Measurements from ENCODE around the gene INSYN1.
"Not testable (repeated sequence)": the region's sequence is repeated elsewhere in the genome, so short reads cannot be mapped to it uniquely, and the experiment has no call there.

Gene INSYN1

GRCh38 chr15:73710321-73710720 lies 42.8 kb downstream of the INSYN1 start:
- DNase-seq: no peak

- no peak for DNase-seq
Measured at GRCh38 chr15:73709686-73710085, 43.5 kb downstream of the INSYN1 start.

- DNase-seq: no peak
Measured at GRCh38 chr15:73709241-73709640, 43.9 kb downstream of the INSYN1 start.

- DNase-seq: no peak
Measured at GRCh38 chr15:73708691-73709090, 44.5 kb downstream of the INSYN1 start.

- DNase-seq: peak; percentile 58
Measured at GRCh38 chr15:73704869-73705645, 48.1 kb downstream of the INSYN1 start.

- DNase-seq: not testable (repeated sequence)
Measured at GRCh38 chr15:73704142-73704868, 48.8 kb downstream of the INSYN1 start.

GRCh38 chr15:73703601-73704000 lies 49.5 kb downstream of the INSYN1 start:
- not testable (repeated sequence) for DNase-seq

GRCh38 chr15:73702311-73703239 lies 50.6 kb downstream of the INSYN1 start:
- not testable (repeated sequence) for DNase-seq

GRCh38 chr15:73700041-73700842 lies 52.9 kb downstream of the INSYN1 start:
- DNase-seq: peak; percentile 78

GRCh38 chr15:73699249-73700040 lies 53.7 kb downstream of the INSYN1 start:
- DNase-seq: no peak

GRCh38 chr15:73697033-73697467 lies 56.1 kb downstream of the INSYN1 start:
- DNase-seq: peak; percentile 75

GRCh38 chr15:73696641-73697001 lies 56.5 kb downstream of the INSYN1 start:
- no peak for DNase-seq

GRCh38 chr15:73695773-73696640 lies 57.1 kb downstream of the INSYN1 start:
- no peak for DNase-seq

- no peak for DNase-seq
Measured at GRCh38 chr15:73694419-73694818, 58.7 kb downstream of the INSYN1 start.

GRCh38 chr15:73691396-73691795 lies 61.8 kb downstream of the INSYN1 start:
- DNase-seq: no peak

GRCh38 chr15:73688455-73688854 lies 64.7 kb downstream of the INSYN1 start:
- no peak for DNase-seq

GRCh38 chr15:73687351-73687750 lies 65.8 kb downstream of the INSYN1 start:
- DNase-seq: no peak

- DNase-seq: no peak
Measured at GRCh38 chr15:73686781-73687256, 66.3 kb downstream of the INSYN1 start.

- DNase-seq: no peak
Measured at GRCh38 chr15:73685981-73686380, 67.2 kb downstream of the INSYN1 start.
